H1 (cell line): ENCODE measurements around the gene RMC1. TPM values are rescaled to one million over a fixed set of nuclear protein-coding genes. Genes with fewer than 3 reads are reported as not detected.

Experiments
- CTCF ChIA-PET: fragments of 300-600 bp; sonication (Branson Sonifier 250); formaldehyde crosslinking; loops from one replicate; lab custom pipeline; 2021; ENCODE audit not compliant: partially characterized antibody; lab: Charles Lee
- POLR2A ChIA-PET: fragments of 300-600 bp; sonication (Branson Sonifier 250); formaldehyde crosslinking; loops from one replicate; lab custom pipeline; 2021; ENCODE audit warnings: inconsistent platforms; ENCODE audit not compliant: partially characterized antibody; lab: Charles Lee
- DNase-seq, 2 experiments: peaks; one replicate each; pipeline versions ENCODE4 v3.0.0 to v3.0.0-alpha.2; 2010 to 2022; ENCODE audit warnings: low spot score in 2 of 2, low read depth in 1 of 2, mixed read lengths in 1 of 2
- FAIRE-seq: peaks from 2 replicates; lab custom pipeline; 2011; peaks lifted over from hg19 to GRCh38; lab: Jason Lieb, UNC
- H2AFZ ChIP-seq: 2 replicates; pipeline ENCODE4 v1.8.1; 2012; ENCODE audit warnings: low read length, inconsistent platforms
- H2AK5ac ChIP-seq: 2 replicates; pipeline ENCODE4 v1.6.1; 2013; ENCODE audit warnings: low read depth, low read length
- H2BK120ac ChIP-seq: replicated peaks from 2 replicates; pipeline ENCODE3; 2013; ENCODE audit warnings: low read depth, low read length, inconsistent platforms
- H2BK12ac ChIP-seq: 2 replicates; pipeline ENCODE4 v1.6.1; 2013; ENCODE audit warnings: low read depth, low read length
- H2BK15ac ChIP-seq: 2 replicates; pipeline ENCODE4 v1.6.1; 2013; ENCODE audit warnings: low read length
- H2BK20ac ChIP-seq: 2 replicates; pipeline ENCODE4 v1.6.1; 2013; ENCODE audit warnings: low read length
- H2BK5ac ChIP-seq: 2 replicates; pipeline ENCODE4 v1.6.1; 2013; ENCODE audit warnings: low read depth, low read length
- H3K14ac ChIP-seq: 2 replicates; pipeline ENCODE4 v1.6.1; 2013; ENCODE audit warnings: inconsistent platforms; ENCODE audit not compliant: insufficient read length
- H3K18ac ChIP-seq: 2 replicates; pipeline ENCODE4 v1.6.1; 2013; ENCODE audit warnings: low read length; ENCODE audit errors: extremely low read depth
- H3K23ac ChIP-seq: 2 replicates; pipeline ENCODE4 v1.6.1; 2013; ENCODE audit warnings: inconsistent platforms; ENCODE audit not compliant: insufficient read length
- H3K23me2 ChIP-seq: 2 replicates; pipeline ENCODE4 v1.6.1; 2013; ENCODE audit warnings: low read depth, low read length
- H3K27ac ChIP-seq: 2 replicates; pipeline ENCODE4 v1.6.1; 2011; ENCODE audit warnings: low read depth, low read length, inconsistent platforms
- H3K27me3 ChIP-seq, 4 experiments: replicated peaks in 1 of 4; 1 replicate in 1 of 4; 2 replicates in 3 of 4; pipeline versions ENCODE4 v1.6.1 to v1.8.1; 2011 to 2013; ENCODE audit warnings: low read length in 3 of 4, mild to moderate bottlenecking in 3 of 4, inconsistent platforms in 2 of 4, mixed read lengths in 2 of 4, moderate library complexity in 1 of 4; ENCODE audit not compliant: control insufficient read depth in 3 of 4, insufficient read depth in 3 of 4; ENCODE audit errors: extremely low read depth in 1 of 4
- H3K36me3 ChIP-seq, 4 experiments: 2 replicates each; pipeline versions ENCODE4 v1.6.1 to v1.8.1; 2011 to 2013; ENCODE audit warnings: mild to moderate bottlenecking in 4 of 4, low read length in 3 of 4, moderate library complexity in 2 of 4, control low read depth in 1 of 4, inconsistent platforms in 1 of 4; ENCODE audit not compliant: insufficient read depth in 4 of 4, control insufficient read depth in 2 of 4
- H3K4ac ChIP-seq: replicated peaks from 2 replicates; pipeline ENCODE3; 2013; ENCODE audit warnings: low read length, low read depth, mixed read lengths, inconsistent platforms; ENCODE audit not compliant: insufficient read length
- H3K4me1 ChIP-seq, 4 experiments: replicated peaks in 1 of 4; 1 replicate in 1 of 4; 2 replicates in 3 of 4; pipeline versions ENCODE4 v1.6.1 to v1.8.1; 2011 to 2013; ENCODE audit warnings: low read length in 3 of 4, inconsistent platforms in 2 of 4, mixed read lengths in 1 of 4; ENCODE audit not compliant: insufficient read depth in 4 of 4, control insufficient read depth in 3 of 4
- H3K4me2 ChIP-seq, 2 experiments: 2 replicates each; pipeline versions ENCODE4 v1.6.1 to v1.8.1; 2011 to 2013; ENCODE audit warnings: low read depth in 2 of 2, low read length in 2 of 2, control low read depth in 1 of 2, inconsistent platforms in 1 of 2, mild to moderate bottlenecking in 1 of 2; ENCODE audit not compliant: insufficient read depth in 1 of 2
- H3K4me3 ChIP-seq, 4 experiments: fragments of 200-600, 300-600 bp in 1 of 4; sonication (generic), shearing (Covaris generic), sonication (Bioruptor Twin) in 1 of 4; 2 replicates each; pipeline versions ENCODE4 v1.5.1 to v1.8.1; 2011 to 2016; ENCODE audit warnings: low read length in 4 of 4, low read depth in 3 of 4, control low read depth in 2 of 4, inconsistent platforms in 2 of 4, mild to moderate bottlenecking in 2 of 4, mixed read lengths in 1 of 4, moderate library complexity in 1 of 4; ENCODE audit not compliant: insufficient read depth in 2 of 4; ENCODE audit errors: extremely low read depth in 1 of 4
- H3K56ac ChIP-seq: replicated peaks from 2 replicates; pipeline ENCODE3; 2013; ENCODE audit warnings: low read depth, mild to moderate bottlenecking, mixed read lengths, low read length, inconsistent platforms; ENCODE audit not compliant: insufficient read length
- H3K79me1 ChIP-seq: 2 replicates; pipeline ENCODE4 v1.6.1; 2013; ENCODE audit warnings: low read depth, low read length, control low read depth
- H3K79me2 ChIP-seq, 2 experiments: 2 replicates each; pipeline versions ENCODE4 v1.6.1 to v1.8.1; 2012 to 2013; ENCODE audit warnings: low read length in 2 of 2, mild to moderate bottlenecking in 2 of 2, inconsistent platforms in 1 of 2; ENCODE audit not compliant: insufficient read depth in 2 of 2, control insufficient read depth in 1 of 2
- H3K9ac ChIP-seq, 4 experiments: replicated peaks in 1 of 4; 1 replicate in 1 of 4; 2 replicates in 3 of 4; pipeline versions ENCODE4 v1.6.1 to v1.8.1; 2011 to 2013; ENCODE audit warnings: low read depth in 3 of 4, low read length in 3 of 4, control low read depth in 2 of 4, mild to moderate bottlenecking in 2 of 4, moderate library complexity in 2 of 4, inconsistent platforms in 1 of 4; ENCODE audit errors: extremely low read depth in 1 of 4
- H3K9me3 ChIP-seq, 2 experiments: 2 replicates each; pipeline versions ENCODE4 v1.6.1 to v1.8.1; 2012 to 2013; ENCODE audit warnings: mild to moderate bottlenecking in 2 of 2, moderate library complexity in 2 of 2, control low read depth in 1 of 2, inconsistent platforms in 1 of 2, low read depth in 1 of 2, low read length in 1 of 2, mixed read lengths in 1 of 2; ENCODE audit not compliant: insufficient read depth in 2 of 2
- H4K20me1 ChIP-seq, 2 experiments: replicated peaks in 1 of 2; 2 replicates each; pipeline versions ENCODE3 to v1.8.1; 2011 to 2013; ENCODE audit warnings: inconsistent platforms in 2 of 2, low read length in 2 of 2, mild to moderate bottlenecking in 1 of 2; ENCODE audit not compliant: insufficient read depth in 2 of 2, control insufficient read depth in 1 of 2
- H4K5ac ChIP-seq: 2 replicates; pipeline ENCODE4 v1.6.1; 2013; ENCODE audit warnings: low read length, low read depth, mixed read lengths, inconsistent platforms; ENCODE audit not compliant: insufficient read length
- H4K8ac ChIP-seq: 2 replicates; pipeline ENCODE4 v1.8.0; 2013; ENCODE audit warnings: mild to moderate bottlenecking, moderate library complexity, low read length, inconsistent platforms; ENCODE audit not compliant: insufficient read depth; ENCODE audit errors: extremely low read depth
- H4K91ac ChIP-seq: replicated peaks from 2 replicates; pipeline ENCODE3; 2013; ENCODE audit warnings: low read length, mixed read lengths, inconsistent platforms; ENCODE audit not compliant: insufficient read length
- ASH2L ChIP-seq: fragments of 200-600, 300-600 bp; sonication (generic); IDR thresholded peaks from one replicate; pipeline ENCODE4 v1.7.1; 2017; ENCODE audit warnings: low read length
- ATF3 ChIP-seq: IDR thresholded peaks from 2 replicates; pipeline ENCODE4 v1.6.1; 2011; ENCODE audit warnings: low read depth, mild to moderate bottlenecking, low read length; ENCODE audit not compliant: insufficient read depth
- BACH1 ChIP-seq: IDR thresholded peaks from 2 replicates; pipeline ENCODE4 v1.6.1; 2012; ENCODE audit warnings: low read length, improper control_type of control experiment
- BRCA1 ChIP-seq: IDR thresholded peaks from 2 replicates; pipeline ENCODE4 v1.6.1; 2012; ENCODE audit warnings: low read depth, low read length, improper control_type of control experiment
- CEBPB ChIP-seq: IDR thresholded peaks from 2 replicates; pipeline ENCODE4 v1.6.1; 2012; ENCODE audit warnings: low read depth, low read length
- CREB1 ChIP-seq: IDR thresholded peaks from 2 replicates; pipeline ENCODE4 v1.6.1; 2012; ENCODE audit warnings: inconsistent platforms
- HDAC6 ChIP-seq: IDR thresholded peaks from one replicate; pipeline ENCODE4 v1.7.1; 2012; ENCODE audit warnings: low read depth, mild to moderate bottlenecking, inconsistent platforms, low read length, moderate library complexity
- JUN ChIP-seq: IDR thresholded peaks from 2 replicates; pipeline ENCODE4 v1.6.1; 2011; ENCODE audit warnings: low read depth, mild to moderate bottlenecking, improper control_type of control experiment, low read length
- MAFK ChIP-seq: IDR thresholded peaks from 2 replicates; pipeline ENCODE4 v1.6.1; 2012; ENCODE audit warnings: low read depth, mild to moderate bottlenecking, improper control_type of control experiment, low read length
- PHF8 ChIP-seq: fragments of 200-600 bp; sonication (generic); conservative IDR thresholded peaks from 2 replicates; pipeline ENCODE4 v1.7.1; 2012; ENCODE audit warnings: low read depth, mild to moderate bottlenecking, inconsistent platforms, low read length, moderate library complexity
- POLR2A ChIP-seq, 2 experiments: IDR thresholded peaks; 1 replicate in 1 of 2; 2 replicates in 1 of 2; pipeline ENCODE4 v1.6.1; 2011; ENCODE audit warnings: low read depth in 2 of 2, low read length in 2 of 2, mild to moderate bottlenecking in 2 of 2; ENCODE audit errors: control extremely low read depth in 1 of 2
- RAD21 ChIP-seq, 2 experiments: IDR thresholded peaks in 1 of 2; conservative IDR thresholded peaks in 1 of 2; 2 replicates each; pipeline ENCODE4 v1.6.1; 2011; ENCODE audit warnings: low read depth in 2 of 2, low read length in 2 of 2, improper control_type of control experiment in 1 of 2, inconsistent platforms in 1 of 2, mild to moderate bottlenecking in 1 of 2, moderate library complexity in 1 of 2
- RBBP5 ChIP-seq: IDR thresholded peaks from 2 replicates; pipeline ENCODE4 v1.7.1; 2012; ENCODE audit warnings: low read depth, mild to moderate bottlenecking, inconsistent platforms, low read length, moderate library complexity, borderline replicate concordance
- WGBS, 2 experiments: shearing (Covaris generic) in 1 of 2; methylation state at CpG; one replicate each; pipeline versions ENCODE4 v1.1.6 to v1.1.7; 2013 to 2015; ENCODE audit warnings: low lambda C conversion rate in 2 of 2, mixed read lengths in 2 of 2, inconsistent platforms in 1 of 2, low coverage in 1 of 2, missing lambda C conversion rate in 1 of 2; ENCODE audit not compliant: insufficient replicate concordance in 2 of 2, insufficient coverage in 1 of 2, insufficient read length in 1 of 2; ENCODE audit errors: extremely low coverage in 1 of 2, missing lambda C conversion rate in 1 of 2; 5-methylcytosine and 5-hydroxymethylcytosine counted together
- polyA plus RNA-seq, 7 experiments: library from polyadenylated mRNA; depleted of rRNA in 3 of 7; stranded (reverse) in 5 of 7; unstranded in 2 of 7; fragments of >200 nt in 5 of 7; fragments of 200-250 nt in 2 of 7; gene quantifications; 1 replicate in 5 of 7; 2 replicates in 1 of 7; 4 replicates in 1 of 7; pipeline versions ENCODE4 v1.2.1 to v1.2.3, GENCODE V29; 2011 to 2013; ENCODE audit warnings: missing spikeins in 2 of 7, mixed read lengths in 2 of 7
- total RNA-seq: library from RNA; stranded (reverse); fragmentation: NEBNext Ultra II Directional; extraction: Animal tissue kit (Norgen Biotek cat#: 25700); gene quantifications from 2 replicates; pipeline ENCODE4 v1.2.1, GENCODE V29; 2021
- TF ChIP-seq, protein P1 (sequence below): IDR thresholded peaks from 2 replicates; pipeline ENCODE4 v1.6.1; 2011; ENCODE audit warnings: low read length, improper control_type of control experiment

The RMC1 gene
- total and polyA plus RNA-seq, 2 of the 8 experiments (the other 6 are each of a cell fraction or from before 2014, with no cell fraction given), result 16.4 to 20.1 TPM

GRCh38 chr18:23547846-23548245 is 44.5 kb downstream of the RMC1 start:
- no peak overlapping the region for H2BK15ac ChIP-seq
- no peak overlapping the region for H3K4me3 ChIP-seq
- H3K4me2 ChIP-seq, result no peak overlapping the region
- no peak overlapping the region for H2BK12ac ChIP-seq
- DNase-seq (no peak), FAIRE-seq (no peak)
- H3K14ac ChIP-seq, result no peak overlapping the region
- no peaks in the 10 kb centered on the region for H3K79me2 ChIP-seq
- no peaks in the 10 kb centered on the region for H3K79me1 ChIP-seq
- H3K9ac ChIP-seq, result no peak overlapping the region
- H4K5ac ChIP-seq, result no peak overlapping the region
- peaks cover 12 to 46% (median 26%) of the 10 kb centered on the region in 4 experiments; a peak in 7 of 8 replicates for H3K36me3 ChIP-seq
- H2BK20ac ChIP-seq, result no peak overlapping the region
- 82% methylated on average over 3 of the region's 3 CpGs; no CpG with 5 or more reads in 1 of the 2 experiments for WGBS, 2 experiments
- no peaks in the 10 kb centered on the region for H3K27me3 ChIP-seq
- H3K18ac ChIP-seq, result no peak overlapping the region
- POLR2A ChIA-PET, result no interaction called here
- H3K27ac ChIP-seq, result no peak overlapping the region
- TF ChIP-seq PHF8 (no peak), RBBP5 (no peak), ASH2L (no peak), HDAC6 (no peak), BRCA1 (no peak), CREB1 (no peak), POLR2A (IDR thresholded peaks at IDR 0.05; ENCODE audit: control extremely low read depth in 1 of 2, low read depth in 2 of 2, low read length in 2 of 2) (no peak), CEBPB (no peak), BACH1 (no peak), ATF3 (no peak), MAFK (no peak), JUN (no peak), RAD21 (IDR thresholded peaks at IDR 0.05 in 1 of 2, conservative IDR thresholded peaks at IDR 0.05 in 1 of 2; ENCODE audit: low read depth in 2 of 2, low read length in 2 of 2) (no peak)
- TF ChIP-seq, protein P1, sequence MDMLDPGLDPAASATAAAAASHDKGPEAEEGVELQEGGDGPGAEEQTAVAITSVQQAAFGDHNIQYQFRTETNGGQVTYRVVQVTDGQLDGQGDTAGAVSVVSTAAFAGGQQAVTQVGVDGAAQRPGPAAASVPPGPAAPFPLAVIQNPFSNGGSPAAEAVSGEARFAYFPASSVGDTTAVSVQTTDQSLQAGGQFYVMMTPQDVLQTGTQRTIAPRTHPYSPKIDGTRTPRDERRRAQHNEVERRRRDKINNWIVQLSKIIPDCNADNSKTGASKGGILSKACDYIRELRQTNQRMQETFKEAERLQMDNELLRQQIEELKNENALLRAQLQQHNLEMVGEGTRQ, result no peak
- H2AK5ac ChIP-seq, result no peak overlapping the region
- no peak overlapping the region for H4K91ac ChIP-seq
- no peaks in the 10 kb centered on the region for H3K23me2 ChIP-seq
- CTCF ChIA-PET, result no interaction called here
- no peak overlapping the region for H2BK5ac ChIP-seq
- H3K23ac ChIP-seq, result no peak overlapping the region
- peaks cover 0 to 3% of the 10 kb centered on the region in 2 experiments for H4K20me1 ChIP-seq
- H2BK120ac ChIP-seq, result no peak overlapping the region
- H2AFZ ChIP-seq, result no peak overlapping the region
- no peaks in the 10 kb centered on the region for H3K4me1 ChIP-seq
- H3K9me3 ChIP-seq, result no peaks in the 10 kb centered on the region
- no peak overlapping the region for H3K4ac ChIP-seq
- H3K56ac ChIP-seq, result no peak overlapping the region
- H4K8ac ChIP-seq, result no peak overlapping the region
